Glutamatergic neuron (in vitro differentiated cells): ENCODE measurements around the gene COX7A1. TPM values are rescaled to one million over a fixed set of nuclear protein-coding genes. Genes with fewer than 3 reads are reported as not detected.
A peak's percentile ranks its signal among the peaks of the same experiment; 100 is the strongest.
"Not testable (repeated sequence)": the region's sequence is repeated elsewhere in the genome, so short reads cannot be mapped to it uniquely, and the experiment has no call there.

Source experiments
- DNase-seq: peaks from one replicate; pipeline ENCODE4 v3.0.0; 2022
- H3K27ac Mint-ChIP-seq: one replicate; pipeline ENCODE4 v1.8.0; 2020; ENCODE audit warnings: mild to moderate bottlenecking, mixed read lengths, inconsistent platforms; ENCODE audit not compliant: unreplicated experiment
- H3K27me3 Mint-ChIP-seq: one replicate; pipeline ENCODE4 v1.8.0; 2020; ENCODE audit warnings: mild to moderate bottlenecking, moderate library complexity, mixed read lengths, inconsistent platforms; ENCODE audit not compliant: unreplicated experiment
- H3K36me3 Mint-ChIP-seq: one replicate; pipeline ENCODE4 v1.8.0; 2020; ENCODE audit warnings: mild to moderate bottlenecking, mixed read lengths, inconsistent platforms; ENCODE audit not compliant: unreplicated experiment
- H3K4me1 Mint-ChIP-seq: one replicate; pipeline ENCODE4 v1.8.0; 2020; ENCODE audit warnings: mild to moderate bottlenecking, low read depth, mixed read lengths, inconsistent platforms; ENCODE audit not compliant: unreplicated experiment
- H3K4me3 Mint-ChIP-seq: one replicate; pipeline ENCODE4 v1.8.0; 2020; ENCODE audit warnings: mild to moderate bottlenecking, mixed read lengths, inconsistent platforms; ENCODE audit not compliant: unreplicated experiment
- H3K9me3 Mint-ChIP-seq: one replicate; pipeline ENCODE4 v1.8.0; 2020; ENCODE audit warnings: mild to moderate bottlenecking, moderate library complexity, mixed read lengths, inconsistent platforms; ENCODE audit not compliant: unreplicated experiment
- total RNA-seq: library from RNA; stranded (reverse); fragmentation: NEBNext Ultra II Directional; extraction: Animal tissue kit (Norgen Biotek cat#: 25700); gene quantifications from one replicate; pipeline ENCODE4 v1.2.1, GENCODE V29; 2021; ENCODE audit not compliant: unreplicated experiment
- TF ChIP-seq, protein P1 (sequence below): fragments of 200-600 bp; sonication (generic); IDR thresholded peaks from one replicate; pipeline ENCODE4 v1.5.0; 2021; ENCODE audit not compliant: partially characterized antibody, unreplicated experiment

Gene COX7A1
- total RNA-seq, 1 donor from 2014 or later = 62.3 TPM

DNA sequence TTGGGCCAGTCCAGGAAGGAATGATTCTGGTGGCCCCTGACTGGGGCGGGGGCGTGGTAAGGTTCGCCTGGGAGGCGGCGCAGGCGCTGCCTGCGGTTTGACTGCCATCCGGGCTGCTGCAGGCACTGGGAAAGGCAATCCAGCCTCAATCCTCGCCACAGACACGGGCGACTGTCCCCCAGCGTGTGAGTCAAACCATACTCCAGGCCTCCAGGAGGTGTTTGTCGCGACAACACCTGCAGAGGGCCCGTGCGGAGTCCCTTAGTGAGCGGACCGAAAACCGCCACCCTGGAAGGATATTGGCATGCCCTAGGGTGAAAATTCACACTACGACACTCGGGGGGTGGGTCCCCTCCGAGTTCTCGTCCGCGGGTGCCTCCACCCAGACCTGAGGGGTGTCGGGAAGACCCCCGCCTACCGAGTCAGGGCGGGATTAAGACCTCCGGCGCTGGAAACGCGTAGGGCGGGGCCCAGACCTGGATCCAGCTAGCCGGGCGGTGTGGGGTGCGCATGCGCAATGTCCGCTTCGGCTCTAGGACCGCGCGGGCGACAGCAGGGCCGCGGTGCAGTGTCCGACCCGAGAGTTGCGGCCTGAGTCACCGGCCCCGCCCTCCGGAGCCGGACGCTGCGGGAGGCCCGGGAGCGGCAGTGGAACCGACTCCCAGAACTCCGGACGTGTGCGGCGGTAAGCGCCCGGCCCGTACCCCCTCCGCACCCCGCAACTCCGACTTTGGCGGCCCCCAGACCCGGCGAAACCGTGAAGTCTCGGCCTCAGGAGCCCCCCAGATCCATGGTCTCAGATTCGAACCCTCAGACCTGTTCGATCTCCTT, 12.6 kb downstream of the COX7A1 start, which contains the start of gene CAPNS1:
CAPNS1 (plus strand) TSS at position 594 of the 831 bp plus-strand sequence. CDS start 946 bp downstream, outside the sequence.
- Mint-ChIP-seq H3K27me3 (peaks cover 12% of the 10 kb centered on the region), H3K36me3 (peaks cover 8% of the 10 kb centered on the region), H3K4me3 (peak within 1 kb of the TSS; percentile 98), H3K4me1 (peaks cover 7% of the 10 kb centered on the region), H3K9me3 (peaks cover 12% of the 10 kb centered on the region), H3K27ac (peak within 1 kb of the TSS; percentile 91)
- TF ChIP-seq, protein P1, sequence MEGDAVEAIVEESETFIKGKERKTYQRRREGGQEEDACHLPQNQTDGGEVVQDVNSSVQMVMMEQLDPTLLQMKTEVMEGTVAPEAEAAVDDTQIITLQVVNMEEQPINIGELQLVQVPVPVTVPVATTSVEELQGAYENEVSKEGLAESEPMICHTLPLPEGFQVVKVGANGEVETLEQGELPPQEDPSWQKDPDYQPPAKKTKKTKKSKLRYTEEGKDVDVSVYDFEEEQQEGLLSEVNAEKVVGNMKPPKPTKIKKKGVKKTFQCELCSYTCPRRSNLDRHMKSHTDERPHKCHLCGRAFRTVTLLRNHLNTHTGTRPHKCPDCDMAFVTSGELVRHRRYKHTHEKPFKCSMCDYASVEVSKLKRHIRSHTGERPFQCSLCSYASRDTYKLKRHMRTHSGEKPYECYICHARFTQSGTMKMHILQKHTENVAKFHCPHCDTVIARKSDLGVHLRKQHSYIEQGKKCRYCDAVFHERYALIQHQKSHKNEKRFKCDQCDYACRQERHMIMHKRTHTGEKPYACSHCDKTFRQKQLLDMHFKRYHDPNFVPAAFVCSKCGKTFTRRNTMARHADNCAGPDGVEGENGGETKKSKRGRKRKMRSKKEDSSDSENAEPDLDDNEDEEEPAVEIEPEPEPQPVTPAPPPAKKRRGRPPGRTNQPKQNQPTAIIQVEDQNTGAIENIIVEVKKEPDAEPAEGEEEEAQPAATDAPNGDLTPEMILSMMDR = no peak
- DNase-seq = peak; percentile 99

DNA sequence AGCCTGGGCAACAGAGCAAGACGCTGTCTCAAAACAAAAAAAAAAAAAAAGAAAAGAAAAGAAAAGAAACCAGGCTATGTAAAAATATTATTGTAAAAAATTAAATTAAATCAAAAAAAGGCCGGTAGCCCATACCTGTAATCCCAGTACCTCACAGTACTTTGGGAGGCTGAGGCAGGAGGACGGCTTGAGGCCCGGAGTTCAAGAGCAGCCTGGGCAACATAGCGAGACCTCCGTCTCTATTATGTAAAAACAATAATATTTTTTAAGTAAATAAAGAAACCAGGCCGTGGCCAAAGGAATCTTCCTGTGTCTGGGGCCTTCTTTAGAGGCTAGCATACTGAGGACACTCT, 13.2 kb downstream of the COX7A1 start:
- Mint-ChIP-seq H3K27ac (peak overlapping the region; percentile 73), H3K9me3 (peaks cover 12% of the 10 kb centered on the region), H3K4me3 (peak overlapping the region; percentile 98)

DNA sequence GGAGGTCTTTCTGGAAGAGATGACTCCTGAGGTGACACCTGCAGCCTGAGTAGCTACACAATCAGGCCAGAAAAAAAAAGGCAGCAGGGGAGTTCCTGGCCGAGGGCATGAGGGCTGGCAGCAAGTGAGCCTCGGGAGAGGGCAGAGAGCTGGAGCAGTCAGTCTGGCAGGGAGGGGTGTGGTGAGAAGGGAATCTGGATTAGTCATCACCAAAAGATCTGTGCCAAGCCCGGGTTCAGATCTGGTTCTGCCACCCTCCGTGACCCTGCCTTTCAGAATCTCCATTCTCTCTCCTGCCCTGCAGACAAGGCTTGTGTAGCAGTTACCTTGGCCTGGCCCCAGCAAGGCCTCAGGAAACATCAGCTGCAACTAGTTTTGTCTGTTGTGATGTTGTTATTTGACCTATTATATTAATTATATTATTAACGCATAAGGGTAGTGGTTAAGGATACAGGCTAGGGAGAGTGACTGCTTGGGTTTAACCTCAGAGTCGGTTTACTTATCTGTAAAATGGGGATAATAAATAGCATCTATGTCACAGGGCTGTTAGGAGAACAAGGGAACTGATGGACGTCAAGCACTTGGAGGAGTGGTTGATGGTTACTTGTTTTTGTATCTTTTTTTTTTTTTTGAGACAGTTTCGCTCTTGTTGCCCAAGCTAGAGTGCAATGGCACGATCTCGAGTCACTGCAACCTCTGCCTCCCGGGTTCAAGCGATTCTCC, 15.1 kb downstream of the COX7A1 start:
- Mint-ChIP-seq H3K9me3 (peaks cover 7% of the 10 kb centered on the region), H3K36me3 (peaks cover 4% of the 10 kb centered on the region), H3K4me3 (no peak overlapping the region), H3K4me1 (peaks cover 7% of the 10 kb centered on the region), H3K27ac (no peak overlapping the region), H3K27me3 (peaks cover 14% of the 10 kb centered on the region)
- DNase-seq = no peak
- TF ChIP-seq, protein P1 = no peak

More for the DNA sequence above, 13.2 kb downstream of the COX7A1 start:
- DNase-seq = no peak
- TF ChIP-seq, protein P1 = no peak
- Mint-ChIP-seq H3K36me3 (peaks cover 8% of the 10 kb centered on the region), H3K4me1 (peaks cover 7% of the 10 kb centered on the region), H3K27me3 (peaks cover 12% of the 10 kb centered on the region)

DNA sequence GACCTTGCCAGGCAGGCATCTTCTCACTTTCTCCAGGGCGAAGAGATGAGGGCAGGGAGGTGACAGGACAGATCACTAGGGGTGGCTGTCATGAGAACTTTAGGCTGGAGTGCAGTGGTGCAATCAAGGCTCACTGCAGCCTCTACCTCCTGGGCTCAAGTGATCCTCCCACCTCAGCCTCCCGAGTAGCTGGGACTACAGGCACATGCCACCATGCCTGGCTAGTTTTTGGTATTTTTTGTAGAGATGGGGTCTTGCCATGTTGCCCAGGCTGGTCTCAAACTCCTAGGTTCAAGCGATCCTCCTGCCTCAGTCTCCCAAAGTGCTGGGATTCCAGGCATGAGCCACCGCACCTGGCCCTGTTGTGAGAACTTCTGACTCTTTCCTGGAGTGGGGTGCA, 17.4 kb downstream of the COX7A1 start:
- H3K27me3 Mint-ChIP-seq, H3K9me3 Mint-ChIP-seq, H3K4me1 Mint-ChIP-seq, H3K27ac Mint-ChIP-seq, DNase-seq, H3K36me3 Mint-ChIP-seq, H3K4me3 Mint-ChIP-seq: not testable (repeated sequence)

DNA sequence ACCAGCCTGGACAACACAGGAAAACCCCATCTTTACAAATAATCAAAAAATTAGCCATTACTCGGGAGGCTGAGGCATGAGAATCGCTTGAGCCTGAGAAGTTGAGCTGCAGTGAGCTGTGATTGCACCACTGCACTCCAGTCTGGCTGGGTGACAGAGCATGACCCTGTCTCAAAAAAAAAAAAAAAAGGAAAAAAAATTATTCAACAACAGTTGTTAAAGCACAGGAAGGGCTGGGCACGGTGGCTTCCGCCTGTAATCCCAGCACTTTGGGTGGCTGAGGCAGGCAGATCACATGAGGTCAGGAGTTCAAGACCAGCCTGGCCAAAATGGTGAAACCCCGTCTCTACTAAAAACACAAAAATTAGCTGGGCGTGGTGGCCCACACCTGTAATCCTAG, 21.0 kb downstream of the COX7A1 start:
- not testable (repeated sequence) for H3K4me1 Mint-ChIP-seq, H3K36me3 Mint-ChIP-seq, H3K4me3 Mint-ChIP-seq, H3K27ac Mint-ChIP-seq, DNase-seq, H3K9me3 Mint-ChIP-seq, H3K27me3 Mint-ChIP-seq

DNA sequence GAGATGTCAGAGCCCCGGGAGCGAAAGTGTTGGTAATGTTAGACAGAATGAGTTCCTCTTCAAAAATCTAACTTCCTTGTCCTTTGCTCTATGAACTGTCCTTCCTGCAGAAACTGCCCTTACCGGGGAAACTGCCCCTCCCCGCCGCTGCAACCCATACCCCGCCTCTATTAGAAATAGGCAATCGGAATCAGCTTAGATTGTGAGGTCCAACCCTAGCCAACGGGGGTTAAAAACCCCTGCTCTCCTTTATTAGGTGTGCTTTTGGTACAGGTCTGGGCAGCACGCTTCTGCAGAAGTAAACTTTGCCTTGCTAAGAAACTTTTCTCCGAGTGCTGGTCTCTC, 23.9 kb downstream of the COX7A1 start:
- Mint-ChIP-seq H3K4me1 (no peaks in the 10 kb centered on the region), H3K9me3 (peaks cover 3% of the 10 kb centered on the region), H3K27me3 (peaks cover 1% of the 10 kb centered on the region), H3K36me3 (no peaks in the 10 kb centered on the region), H3K27ac (peak overlapping the region; percentile 85), H3K4me3 (peak overlapping the region; percentile 92)
- DNase-seq = no peak
- TF ChIP-seq, protein P1 = no peak
